HG02852 (cell line): Measurements from ENCODE around the gene ERBB4.
"Not testable (repeated sequence)": the region's sequence is repeated elsewhere in the genome, so short reads cannot be mapped to it uniquely, and the experiment has no call there.

Source experiments
- ATAC-seq: cut with Tn5 transposase; IDR thresholded peaks from one replicate; pipeline ENCODE4 v1.9.1; 2021; ENCODE audit warnings: mild to moderate bottlenecking, moderate library complexity; ENCODE audit not compliant: unreplicated experiment

Gene ERBB4

DNA sequence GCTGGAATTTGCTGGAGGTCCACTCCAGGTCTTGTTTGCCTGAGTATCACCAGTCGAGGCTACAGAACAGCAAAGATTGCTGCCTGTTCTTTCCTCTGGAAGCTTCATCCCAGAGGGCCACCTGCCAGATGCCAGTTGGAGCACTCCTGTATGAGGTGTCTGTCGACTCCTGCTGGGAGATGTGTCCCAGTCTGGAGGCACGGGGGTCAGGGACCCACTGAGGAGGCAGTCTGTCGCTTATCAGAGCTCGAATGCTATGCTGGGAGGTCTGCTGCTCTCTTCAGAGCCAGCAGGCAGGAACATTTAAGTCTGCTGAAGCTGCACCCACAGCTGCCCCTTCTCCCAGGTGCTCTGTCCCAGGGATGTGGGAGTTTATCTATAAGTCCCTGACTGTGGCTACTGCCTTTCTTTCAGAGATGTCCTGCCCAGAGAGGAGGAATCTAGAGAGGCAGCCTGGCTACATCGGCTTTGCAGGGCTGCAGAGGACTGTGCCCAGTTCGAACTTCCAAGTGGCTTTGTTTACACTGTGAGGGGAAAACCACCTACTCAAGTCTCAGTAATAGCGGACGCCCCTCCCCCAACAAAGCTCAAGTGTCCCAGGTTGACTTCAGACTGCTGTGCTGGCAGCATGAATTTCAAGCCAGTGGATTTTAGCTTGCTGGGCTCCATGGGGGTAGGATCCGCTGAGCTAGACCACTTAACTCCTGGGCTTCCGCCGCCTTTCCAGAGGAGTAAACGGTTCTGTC is 301.1 kb downstream of the ERBB4 start:
- ATAC-seq = no peak

DNA sequence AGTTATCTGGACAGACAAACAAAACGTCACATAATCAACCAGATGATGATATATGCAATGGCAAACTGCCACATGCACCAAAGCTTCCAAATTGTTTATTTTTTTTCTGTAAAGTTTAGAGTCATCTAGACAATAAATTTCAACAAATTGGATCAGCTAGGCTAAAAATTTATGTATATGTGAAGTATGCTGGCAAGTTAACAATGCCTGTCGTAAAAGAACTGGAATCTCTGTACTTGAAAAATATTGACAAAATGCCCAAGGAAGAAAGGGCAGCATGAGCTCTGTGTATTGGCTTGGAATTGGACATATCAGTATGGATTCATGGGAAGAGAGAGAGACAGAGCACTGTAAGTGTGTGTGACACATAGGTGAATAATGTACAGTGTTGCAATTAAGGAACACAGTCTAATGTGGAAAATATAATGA is 309.8 kb downstream of the ERBB4 start:
- no peak for ATAC-seq

- no peak for ATAC-seq
Observed at GRCh38 chr2:212227755-212228154, 310.8 kb downstream of the ERBB4 start.

DNA sequence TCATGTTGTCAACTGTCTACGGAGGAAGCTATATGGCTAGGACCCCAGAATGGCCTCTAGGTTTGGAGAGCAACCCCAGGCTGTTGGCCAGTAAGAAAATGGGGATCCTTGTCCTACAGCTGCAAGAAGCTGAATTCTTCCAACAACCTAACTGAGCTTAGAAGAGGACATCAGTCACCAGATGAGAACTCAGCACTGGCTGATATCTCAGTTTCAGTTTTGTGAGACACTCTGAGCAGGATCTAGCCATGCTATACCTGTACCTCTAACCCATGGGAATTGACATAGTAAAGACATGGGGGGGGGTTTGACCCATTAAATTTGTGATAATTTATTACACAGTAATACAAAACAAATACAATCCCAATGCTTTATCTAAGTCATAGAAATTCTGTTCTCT is 312.5 kb downstream of the ERBB4 start:
- ATAC-seq = no peak

DNA sequence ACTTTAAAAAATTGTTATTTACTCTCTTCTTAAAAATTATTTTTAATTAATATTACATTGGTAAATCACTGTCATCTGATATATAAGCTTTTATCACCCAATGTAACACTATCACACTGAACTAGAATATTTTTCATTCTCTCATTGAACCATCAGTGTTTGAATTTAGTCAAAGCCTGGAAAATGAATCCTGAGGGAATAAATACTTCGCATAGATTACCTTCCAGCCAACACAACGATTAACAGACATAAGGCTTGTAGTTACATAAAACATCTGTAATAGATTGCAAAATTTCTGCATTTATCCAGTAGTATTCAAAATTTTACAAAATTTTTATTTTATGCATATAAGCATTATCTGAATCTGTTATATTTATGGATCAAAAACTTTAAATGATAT is 314.9 kb downstream of the ERBB4 start:
- ATAC-seq = no peak

DNA sequence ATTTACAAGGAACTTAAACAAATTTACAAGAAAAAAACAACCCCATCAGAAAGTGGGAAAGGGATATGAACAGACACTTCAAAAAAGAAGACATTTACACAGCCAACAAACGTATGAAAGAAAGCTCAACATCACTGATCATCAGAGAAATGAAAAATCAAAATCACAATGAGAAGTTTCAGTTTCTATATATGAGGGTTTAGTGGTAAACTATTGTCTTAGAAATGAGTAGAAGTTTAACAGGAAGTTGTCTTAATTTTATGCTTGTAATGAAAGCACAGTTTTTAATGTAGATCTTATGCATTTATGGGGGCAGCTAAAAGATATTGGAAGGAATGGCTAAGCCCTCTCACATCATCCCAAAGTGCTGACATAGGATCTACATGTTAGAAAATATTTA is 325.4 kb downstream of the ERBB4 start:
- ATAC-seq = peak; percentile 70

GRCh38 chr2:212208467-212208866 is 330.1 kb downstream of the ERBB4 start:
- ATAC-seq = no peak

DNA sequence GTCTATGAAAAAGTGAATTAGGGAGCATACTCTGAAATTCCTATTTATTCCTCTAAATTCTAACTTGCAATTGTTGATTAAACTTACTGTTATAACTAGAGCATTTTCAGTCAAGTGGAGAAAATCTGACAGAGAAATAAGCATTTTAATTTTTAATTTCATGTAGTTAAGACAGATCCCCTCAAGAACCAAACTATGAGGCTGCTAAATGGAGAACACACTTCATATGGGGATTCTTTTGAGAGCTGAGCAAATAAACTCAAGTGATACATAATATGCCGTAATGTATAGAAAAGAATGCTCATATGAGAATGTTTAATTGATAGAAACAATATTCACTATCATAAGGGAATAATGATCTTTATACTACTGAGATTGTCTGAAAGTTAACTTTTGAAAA is 340.8 kb downstream of the ERBB4 start:
- no peak for ATAC-seq

- no peak for ATAC-seq
Observed at GRCh38 chr2:212195626-212196025, 343.0 kb downstream of the ERBB4 start.

- ATAC-seq = no peak
Observed at GRCh38 chr2:212194396-212194795, 344.2 kb downstream of the ERBB4 start.

DNA sequence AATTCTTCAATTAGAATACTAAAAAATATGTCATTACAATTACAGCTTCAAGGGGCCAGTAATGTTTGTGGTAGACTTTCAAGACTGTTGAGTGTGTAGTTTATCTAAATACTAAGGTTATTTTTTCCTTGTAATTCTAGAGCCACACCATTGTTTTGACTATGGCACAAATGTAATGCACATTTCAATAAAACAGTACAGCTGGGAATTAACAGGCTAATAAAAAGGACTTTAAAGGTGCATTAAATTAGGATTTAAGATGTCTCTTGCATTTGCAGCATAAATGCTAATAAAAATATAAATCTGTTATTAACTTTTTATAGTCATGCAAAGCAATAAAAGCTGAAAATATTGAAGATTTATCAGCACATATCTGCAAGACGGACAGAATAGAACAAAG is 344.8 kb downstream of the ERBB4 start:
- ATAC-seq = no peak

DNA sequence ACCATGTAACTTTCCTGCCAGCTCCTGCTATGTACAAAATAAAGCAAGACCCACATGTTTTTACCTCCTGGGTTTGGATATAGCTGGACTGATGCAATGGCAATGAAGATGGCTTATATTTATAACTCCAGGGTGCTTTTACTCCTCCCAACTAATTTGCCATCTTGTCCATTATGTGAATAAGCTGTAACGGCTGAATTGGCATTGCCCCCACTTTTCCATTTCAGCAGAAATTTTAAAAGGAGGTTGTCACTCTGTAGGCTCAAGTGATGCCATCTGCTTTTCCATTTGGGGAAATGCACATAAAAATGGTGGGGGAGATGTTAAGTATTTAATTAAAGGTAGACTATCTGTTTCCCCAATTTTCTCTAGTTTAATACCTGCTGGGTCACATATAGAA is 345.5 kb downstream of the ERBB4 start:
- ATAC-seq = no peak

GRCh38 chr2:212191438-212191837 is 347.2 kb downstream of the ERBB4 start:
- ATAC-seq = not testable (repeated sequence)

DNA sequence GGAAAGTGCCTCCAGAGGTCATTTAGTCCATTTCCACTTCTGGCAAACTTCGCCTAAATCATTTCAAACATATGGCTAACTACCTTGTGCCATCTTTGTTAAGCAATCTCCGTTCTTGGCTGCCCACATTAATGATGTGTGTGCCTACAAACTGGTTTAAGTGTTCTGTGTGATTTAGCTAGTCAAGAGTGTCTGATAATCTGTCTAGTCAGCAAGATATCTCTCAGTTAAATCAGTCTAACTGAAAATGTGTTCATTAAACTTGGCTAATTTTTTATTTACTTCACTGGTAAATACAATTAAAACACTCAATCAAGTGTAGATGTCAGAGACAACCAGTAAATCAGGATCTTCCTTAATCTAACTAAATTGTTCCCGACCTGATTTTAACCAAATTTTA is 352.4 kb downstream of the ERBB4 start:
- ATAC-seq = no peak

DNA sequence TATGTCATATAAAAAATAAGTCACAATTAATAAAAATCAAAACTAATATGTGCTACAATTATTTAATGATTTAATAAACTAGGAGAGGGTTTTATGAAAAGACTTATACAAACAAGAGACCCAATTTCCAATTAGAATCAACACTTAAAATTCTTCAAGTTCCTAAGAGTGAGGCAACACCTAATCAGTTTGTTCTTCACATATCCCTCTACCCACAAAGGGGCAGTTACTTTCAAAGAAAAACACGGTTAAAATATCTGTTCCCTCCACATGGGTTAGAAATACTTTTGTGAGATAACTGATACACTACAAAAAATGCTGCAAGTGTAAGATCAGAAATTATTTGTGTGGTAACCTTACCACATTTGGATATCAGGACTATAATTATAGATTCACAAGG is 357.0 kb downstream of the ERBB4 start:
- no peak for ATAC-seq

DNA sequence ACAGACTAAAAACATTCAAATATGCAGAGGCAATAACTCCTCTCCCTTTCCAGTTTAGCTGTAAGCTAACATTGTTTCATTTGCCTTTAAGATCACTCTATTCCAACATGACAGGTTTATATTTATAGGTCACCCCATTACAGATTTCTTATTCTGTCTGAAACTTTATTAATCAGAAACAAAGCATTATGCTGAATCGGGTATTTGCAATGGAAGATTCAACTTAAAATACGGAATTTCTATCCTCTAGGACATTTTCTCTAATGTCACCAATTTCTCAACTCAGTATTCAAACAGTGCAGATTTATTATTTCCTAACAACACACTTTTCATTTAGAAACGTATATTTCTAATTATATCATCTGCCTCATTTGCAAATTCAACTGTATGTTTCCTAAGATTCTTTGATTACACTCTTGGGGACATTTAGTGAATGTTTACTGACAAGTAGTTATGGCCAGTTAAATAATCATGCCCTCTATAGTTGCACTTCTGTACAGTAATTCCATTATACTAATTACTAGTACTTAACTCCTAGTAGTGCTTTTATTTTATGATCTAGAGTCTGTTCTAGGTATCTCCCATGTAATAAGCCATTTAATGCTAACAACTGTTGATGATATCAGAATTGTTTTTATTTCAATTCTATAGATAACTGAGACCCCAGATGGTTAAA is 358.1 kb downstream of the ERBB4 start:
- ATAC-seq = no peak

DNA sequence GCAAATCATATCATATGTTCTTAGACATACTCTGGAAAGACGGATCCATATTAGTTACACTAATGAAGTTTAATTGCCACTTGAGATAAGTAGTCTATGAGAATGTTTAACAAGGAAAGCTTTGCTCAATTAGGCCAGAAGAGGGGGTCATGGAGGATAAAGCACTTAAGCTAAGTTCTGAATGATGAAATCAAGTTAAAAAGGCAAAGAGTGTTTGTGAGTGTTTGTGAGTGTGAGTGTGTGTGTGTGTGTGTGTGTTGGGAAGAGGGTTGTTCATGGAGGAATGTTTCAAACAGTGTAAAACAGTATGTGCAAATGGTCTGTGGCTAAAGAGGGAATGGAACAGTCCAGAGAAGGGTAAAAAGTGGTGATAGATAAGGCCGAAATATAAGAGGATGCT is 360.9 kb downstream of the ERBB4 start:
- ATAC-seq = no peak

DNA sequence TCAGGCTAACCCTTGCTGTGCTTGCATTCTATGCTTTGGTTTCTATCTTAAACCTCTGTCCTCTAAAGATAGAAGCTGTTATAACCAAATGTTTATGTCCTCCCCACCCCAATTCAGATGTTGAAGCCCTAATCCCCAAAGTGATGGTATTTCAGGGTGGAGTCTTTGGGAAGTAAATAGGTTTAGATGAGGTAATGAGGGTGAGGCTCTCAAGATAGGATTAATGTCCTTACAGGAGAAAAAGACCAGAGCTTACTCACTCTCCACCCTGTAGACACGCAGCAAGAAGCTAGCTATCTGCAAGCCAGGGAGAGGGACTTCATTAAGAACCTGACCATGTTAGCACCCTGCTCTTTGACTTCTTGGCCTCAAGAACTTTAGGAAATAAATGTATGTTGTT is 362.5 kb downstream of the ERBB4 start:
- no peak for ATAC-seq

- no peak for ATAC-seq
Observed at GRCh38 chr2:212173756-212174510, 364.7 kb downstream of the ERBB4 start.

DNA sequence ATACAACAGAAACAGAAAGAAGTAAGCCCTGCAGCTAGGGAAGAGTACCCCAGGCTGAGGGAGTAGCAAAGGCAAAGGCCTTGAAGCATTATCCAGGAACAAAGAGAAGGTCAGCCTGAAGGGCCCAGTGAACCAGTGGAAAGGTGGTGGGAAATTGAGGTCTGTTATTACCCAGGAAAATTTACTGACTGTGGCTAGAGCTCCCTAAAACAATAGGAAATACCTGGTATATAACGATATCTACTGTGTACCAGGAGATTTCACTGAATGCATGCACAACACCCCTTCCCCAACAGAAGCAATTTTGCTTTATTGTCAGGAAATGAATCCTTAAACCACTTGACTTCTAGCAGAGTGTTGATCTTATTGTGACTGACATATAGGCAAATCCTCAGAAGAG is 365.3 kb downstream of the ERBB4 start:
- ATAC-seq = no peak

- no peak for ATAC-seq
Observed at GRCh38 chr2:212170382-212170781, 368.2 kb downstream of the ERBB4 start.

DNA sequence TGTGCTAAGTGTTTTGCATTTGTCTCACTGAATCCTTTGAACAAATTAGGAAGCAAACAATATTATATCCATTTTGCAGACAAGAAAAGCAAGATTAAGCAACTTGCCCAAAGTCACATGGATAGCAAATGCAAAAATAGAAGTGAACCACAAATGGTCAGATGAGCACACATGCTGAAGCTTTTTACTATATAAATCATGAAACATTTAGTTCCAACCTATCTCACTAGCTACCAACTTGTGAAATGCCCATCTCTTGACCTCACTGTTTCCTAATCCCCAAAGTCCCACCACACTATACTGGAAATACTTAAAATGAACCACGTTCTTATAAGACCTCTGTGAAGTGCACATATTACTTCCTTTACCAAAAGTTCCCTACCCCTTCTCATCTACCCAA is 380.5 kb downstream of the ERBB4 start:
- no peak for ATAC-seq
